Measurements from ENCODE around the gene PKDCC.

The PKDCC gene

DNA sequence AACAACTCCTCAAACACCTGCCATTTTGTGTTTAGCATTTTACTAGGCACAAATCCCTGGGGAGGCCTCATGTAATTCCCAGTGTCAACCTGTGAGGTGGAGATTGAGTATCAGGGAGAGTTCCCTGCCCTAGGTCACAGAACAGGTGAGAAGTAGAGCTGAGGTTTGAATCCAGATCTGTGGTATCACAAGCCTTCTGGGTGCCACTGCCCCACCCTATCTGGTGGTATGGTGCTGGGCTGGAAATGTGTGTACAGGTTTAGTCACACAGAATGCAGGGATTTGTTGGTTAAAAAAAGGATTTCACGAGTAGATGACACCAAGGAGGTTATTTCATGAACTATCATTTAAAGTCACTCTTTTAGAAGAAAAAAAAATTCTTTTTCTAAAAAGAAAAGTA, 35.7 kb upstream of the PKDCC start:
- no peaks in the 10 kb centered on the region for H3K27me3 ChIP-seq (replicated peaks)
- TF ChIP-seq, protein P1, sequence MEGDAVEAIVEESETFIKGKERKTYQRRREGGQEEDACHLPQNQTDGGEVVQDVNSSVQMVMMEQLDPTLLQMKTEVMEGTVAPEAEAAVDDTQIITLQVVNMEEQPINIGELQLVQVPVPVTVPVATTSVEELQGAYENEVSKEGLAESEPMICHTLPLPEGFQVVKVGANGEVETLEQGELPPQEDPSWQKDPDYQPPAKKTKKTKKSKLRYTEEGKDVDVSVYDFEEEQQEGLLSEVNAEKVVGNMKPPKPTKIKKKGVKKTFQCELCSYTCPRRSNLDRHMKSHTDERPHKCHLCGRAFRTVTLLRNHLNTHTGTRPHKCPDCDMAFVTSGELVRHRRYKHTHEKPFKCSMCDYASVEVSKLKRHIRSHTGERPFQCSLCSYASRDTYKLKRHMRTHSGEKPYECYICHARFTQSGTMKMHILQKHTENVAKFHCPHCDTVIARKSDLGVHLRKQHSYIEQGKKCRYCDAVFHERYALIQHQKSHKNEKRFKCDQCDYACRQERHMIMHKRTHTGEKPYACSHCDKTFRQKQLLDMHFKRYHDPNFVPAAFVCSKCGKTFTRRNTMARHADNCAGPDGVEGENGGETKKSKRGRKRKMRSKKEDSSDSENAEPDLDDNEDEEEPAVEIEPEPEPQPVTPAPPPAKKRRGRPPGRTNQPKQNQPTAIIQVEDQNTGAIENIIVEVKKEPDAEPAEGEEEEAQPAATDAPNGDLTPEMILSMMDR (IDR thresholded peaks at IDR 0.05; ENCODE audit: low read depth, low read length, missing control alignments), result no peak
- no peak for DNase-seq
- no peaks in the 10 kb centered on the region for H3K36me3 ChIP-seq (replicated peaks)
- in situ Hi-C loops (cut with HindIII; ENCODE audit: low pct_ligation_motif_present, low sequenced_read_pairs), result no loop called here
- no peak overlapping the region for H3K4me3 ChIP-seq (ENCODE audit: low read depth, low read length)
- H3K27ac ChIP-seq, result no peak overlapping the region

DNA sequence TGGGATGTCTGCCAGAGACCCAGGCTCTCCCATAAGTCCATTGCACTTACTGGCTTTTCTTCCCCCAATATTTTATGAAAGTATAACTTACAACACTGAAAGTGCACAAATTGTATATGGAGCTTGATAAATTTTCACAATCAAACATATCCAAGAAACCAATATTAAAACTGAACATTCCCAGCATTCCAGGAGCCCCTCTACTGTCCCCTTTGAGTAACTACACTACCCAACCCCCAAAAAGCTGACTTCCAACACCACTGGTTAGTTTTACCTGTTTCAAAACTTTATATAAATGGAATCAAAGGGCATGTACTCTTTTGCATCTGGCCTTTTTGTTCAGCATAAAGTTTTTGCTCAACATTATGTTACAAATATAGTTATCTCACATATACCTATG, 35.2 kb upstream of the PKDCC start:
- TF ChIP-seq, protein P1 (IDR thresholded peaks at IDR 0.05; ENCODE audit: low read depth, low read length, missing control alignments), result peak; percentile 31
- Histone ChIP-seq H3K36me3 (replicated peaks) (no peaks in the 10 kb centered on the region), H3K27me3 (replicated peaks) (no peaks in the 10 kb centered on the region), H3K4me3 (ENCODE audit: low read depth, low read length) (no peak overlapping the region), H3K27ac (no peak overlapping the region)
- in situ Hi-C loops (cut with HindIII; ENCODE audit: low pct_ligation_motif_present, low sequenced_read_pairs), result no loop called here
- DNase-seq, result no peak

DNA sequence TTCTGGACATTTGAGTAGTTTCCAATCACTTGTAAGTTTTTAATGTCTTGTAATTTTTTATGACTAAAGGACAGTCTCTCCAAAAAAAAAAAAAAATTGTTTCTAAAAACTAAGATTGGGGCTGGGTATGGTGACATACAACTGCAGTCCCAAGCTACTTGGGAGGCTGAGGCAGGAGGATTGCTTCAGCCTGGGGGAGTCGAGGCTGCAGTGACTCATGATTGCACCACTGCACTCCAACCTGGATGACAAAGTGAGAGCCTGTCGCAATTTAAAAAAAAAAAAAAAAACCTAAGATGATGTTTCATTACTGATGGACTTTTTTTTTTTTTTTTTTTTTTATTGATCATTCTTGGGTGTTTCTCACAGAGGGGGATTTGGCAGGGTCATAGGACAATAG, 34.4 kb upstream of the PKDCC start:
- in situ Hi-C loops (cut with HindIII; ENCODE audit: low pct_ligation_motif_present, low sequenced_read_pairs), result no loop called here
- TF ChIP-seq, protein P1 (IDR thresholded peaks at IDR 0.05; ENCODE audit: low read depth, low read length, missing control alignments), result no peak
- Histone ChIP-seq H3K27me3 (replicated peaks) (no peaks in the 10 kb centered on the region), H3K4me3 (ENCODE audit: low read depth, low read length) (no peak overlapping the region), H3K36me3 (replicated peaks) (no peaks in the 10 kb centered on the region), H3K27ac (no peak overlapping the region)
- DNase-seq, result no peak

DNA sequence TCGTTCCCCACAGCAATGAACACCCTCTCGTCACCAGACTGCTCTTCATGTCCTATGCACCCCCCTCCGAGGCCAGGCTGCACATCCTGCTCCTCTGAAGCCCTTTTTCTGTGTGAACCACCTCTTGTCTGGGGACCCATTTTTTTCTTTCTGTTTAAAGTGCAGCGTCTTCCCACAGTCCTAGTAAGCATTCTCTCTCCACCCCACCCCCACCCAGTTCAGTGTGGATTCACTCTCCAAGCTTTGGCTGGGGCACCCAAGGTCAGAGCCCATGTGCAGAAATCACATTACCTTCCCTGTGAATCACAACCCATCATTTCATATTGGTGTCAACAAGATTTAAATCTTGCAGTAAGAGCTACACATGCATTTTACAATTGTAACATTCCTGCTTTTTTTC, 26.4 kb upstream of the PKDCC start:
- H3K27me3 ChIP-seq (replicated peaks), result no peaks in the 10 kb centered on the region
- no peak overlapping the region for H3K27ac ChIP-seq
- peak; percentile 39 for DNase-seq
- in situ Hi-C loops (cut with HindIII; ENCODE audit: low pct_ligation_motif_present, low sequenced_read_pairs), result no loop called here
- H3K36me3 ChIP-seq (replicated peaks), result no peaks in the 10 kb centered on the region
- TF ChIP-seq, protein P1 (IDR thresholded peaks at IDR 0.05; ENCODE audit: low read depth, low read length, missing control alignments), result no peak
- H3K4me3 ChIP-seq (ENCODE audit: low read depth, low read length), result no peak overlapping the region

DNA sequence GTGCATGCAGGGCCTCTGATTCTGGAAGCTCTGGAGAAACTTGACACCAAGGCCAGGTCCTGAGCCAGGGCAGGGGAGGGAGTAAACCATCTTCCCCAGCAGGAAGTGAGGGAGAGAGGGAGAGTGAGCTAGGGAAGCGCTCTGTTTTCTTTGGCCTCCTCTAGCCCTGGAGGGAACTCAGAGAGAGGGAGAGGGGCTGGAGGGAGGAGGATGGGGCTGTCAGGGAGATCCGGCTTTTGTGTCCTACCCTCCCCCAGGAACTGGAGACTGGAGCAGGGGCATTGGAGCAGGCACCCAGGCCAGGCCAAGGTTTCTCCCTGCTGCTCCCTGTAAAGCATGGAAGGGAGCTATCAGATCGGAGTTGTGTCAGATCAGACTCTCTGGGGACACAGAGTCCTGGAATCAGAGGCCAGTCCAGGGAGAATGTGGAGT, 22.7 kb upstream of the PKDCC start:
- H3K27ac ChIP-seq, result no peak overlapping the region
- no peak overlapping the region for H3K4me3 ChIP-seq (ENCODE audit: low read depth, low read length)
- H3K36me3 ChIP-seq (replicated peaks), result no peaks in the 10 kb centered on the region
- DNase-seq, result peak; percentile 34
- H3K27me3 ChIP-seq (replicated peaks), result no peaks in the 10 kb centered on the region
- in situ Hi-C loops (cut with HindIII; ENCODE audit: low pct_ligation_motif_present, low sequenced_read_pairs), result no loop called here
- TF ChIP-seq, protein P1 (IDR thresholded peaks at IDR 0.05; ENCODE audit: low read depth, low read length, missing control alignments), result no peak

DNA sequence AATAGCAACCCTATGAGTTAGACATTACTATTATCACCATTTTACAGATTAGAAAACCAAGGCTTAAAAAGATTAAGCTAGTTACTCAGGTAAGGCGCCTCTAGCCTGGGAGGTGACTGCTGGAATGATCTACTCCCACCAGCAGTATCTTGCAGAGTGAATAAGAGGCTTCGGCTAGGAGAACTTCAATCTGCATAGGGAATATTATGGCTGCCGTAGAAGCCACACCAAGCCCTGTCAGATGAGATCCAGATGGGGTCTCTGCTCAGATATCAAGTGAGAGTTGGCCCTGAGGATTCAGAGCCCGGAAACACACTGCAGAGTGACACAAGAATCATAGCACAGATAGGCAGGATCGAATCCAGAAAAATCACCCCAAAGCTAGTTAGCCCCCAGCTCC, 21.5 kb upstream of the PKDCC start:
- no peaks in the 10 kb centered on the region for H3K36me3 ChIP-seq (replicated peaks)
- DNase-seq, result no peak
- no peak overlapping the region for H3K27ac ChIP-seq
- H3K27me3 ChIP-seq (replicated peaks), result no peaks in the 10 kb centered on the region
- in situ Hi-C loops (cut with HindIII; ENCODE audit: low pct_ligation_motif_present, low sequenced_read_pairs), result no loop called here
- H3K4me3 ChIP-seq (ENCODE audit: low read depth, low read length), result no peak overlapping the region
- TF ChIP-seq, protein P1 (IDR thresholded peaks at IDR 0.05; ENCODE audit: low read depth, low read length, missing control alignments), result no peak

Data from brain microvascular endothelial cell (primary cell).